ENCODE results near the gene LCN15.

GRCh38 chr9:136793086-136793946, 29.0 kb upstream of the LCN15 start:
- TF ChIP-seq SUZ12 (IDR thresholded peaks at IDR 0.05; ENCODE audit: extremely low read depth, insufficient read depth, insufficient read length): no peak
- TF ChIP-seq ZNF274 (IDR thresholded peaks at IDR 0.05; ENCODE audit: low read depth, low read length): no peak
- TF ChIP-seq YY1 (IDR thresholded peaks at IDR 0.05; ENCODE audit: insufficient read depth, insufficient read length): no peak

Measured in NT2/D1 (cell line).